ENCODE data around the gene LEMD3.

LEMD3 gene

DNA sequence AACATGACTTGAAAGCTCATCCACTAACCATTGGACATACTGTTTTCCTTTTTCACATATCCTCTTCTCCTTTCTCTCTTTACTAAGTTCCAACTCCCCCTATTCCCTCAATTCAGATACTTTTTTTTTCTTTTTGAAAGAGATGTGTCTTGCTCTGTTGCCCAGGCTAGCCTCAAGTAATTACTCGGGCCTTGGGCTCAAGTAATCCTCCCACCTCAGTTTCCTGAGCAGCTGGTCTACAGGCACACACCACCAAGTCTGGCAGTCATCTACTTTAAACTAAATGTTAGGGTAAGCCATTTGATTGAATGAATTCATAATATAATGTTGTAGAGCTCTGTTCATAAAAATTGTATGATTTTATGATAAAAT lies 15.5 kb downstream of the LEMD3 start:
- H3K9ac ChIP-seq (ENCODE audit: low read depth, low read length) = no peak overlapping the region

GRCh38 chr12:65187665-65188064 lies 18.3 kb downstream of the LEMD3 start:
- H3K9me3 ChIP-seq (ENCODE audit: control insufficient read depth, insufficient read depth, low read length) = no peaks in the 10 kb centered on the region
- H3K4me1 ChIP-seq (ENCODE audit: insufficient read depth, low read length) = 0 out of 2 replicates have a peak, but pooled peaks cover 2% of the 10 kb centered on the region
- no peak overlapping the region for H3K9ac ChIP-seq (ENCODE audit: low read depth, low read length)
- no peaks in the 10 kb centered on the region for H3K36me3 ChIP-seq (ENCODE audit: insufficient read depth, low read length)

More for the DNA sequence above, 15.5 kb downstream of the LEMD3 start:
- no peaks in the 10 kb centered on the region for H3K9me3 ChIP-seq (ENCODE audit: control insufficient read depth, insufficient read depth, low read length)
- H3K36me3 ChIP-seq (ENCODE audit: insufficient read depth, low read length) = no peaks in the 10 kb centered on the region
- no peaks in the 10 kb centered on the region for H3K4me1 ChIP-seq (ENCODE audit: insufficient read depth, low read length)

- no peaks in the 10 kb centered on the region for H3K36me3 ChIP-seq (ENCODE audit: insufficient read depth, low read length)
- no peak overlapping the region for H3K9ac ChIP-seq (ENCODE audit: low read depth, low read length)
- peaks cover 7% of the 10 kb centered on the region; the same call in 1 of the 2 replicates for H3K4me1 ChIP-seq (ENCODE audit: insufficient read depth, low read length)
- no peaks in the 10 kb centered on the region for H3K9me3 ChIP-seq (ENCODE audit: control insufficient read depth, insufficient read depth, low read length)
Observed at GRCh38 chr12:65188179-65188701, 18.9 kb downstream of the LEMD3 start.

DNA sequence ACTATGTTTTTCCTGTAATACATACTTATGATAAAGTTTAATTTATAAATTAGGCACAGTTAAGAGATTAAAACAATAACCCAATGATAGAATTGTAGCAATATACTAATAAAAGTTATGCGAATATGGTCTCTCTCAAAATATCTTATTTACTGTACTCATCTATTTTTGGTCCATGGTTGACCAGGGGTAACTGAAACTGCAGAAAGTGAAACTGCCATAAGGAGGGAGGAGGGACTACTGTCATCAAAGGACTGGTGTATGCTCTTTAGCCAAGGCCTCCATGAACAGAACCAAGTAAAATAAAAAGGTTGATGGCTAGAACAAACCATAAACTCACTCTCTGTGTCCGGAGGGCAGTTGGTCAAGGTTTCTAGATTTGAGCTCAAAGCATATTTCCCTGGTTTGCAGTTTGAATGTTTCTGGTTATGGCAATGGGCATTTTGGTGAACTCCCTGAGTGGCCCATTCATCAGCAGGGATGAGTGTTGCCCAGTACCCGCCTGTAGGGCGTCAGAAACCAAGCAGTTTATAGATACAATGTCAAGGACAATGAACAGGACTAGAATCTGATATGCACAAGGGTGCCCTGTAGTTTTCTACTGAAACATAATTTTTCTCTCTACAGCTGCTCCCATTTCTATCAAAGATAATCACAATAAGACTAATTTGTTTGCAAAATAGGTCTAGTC lies 19.8 kb downstream of the LEMD3 start:
- H3K9me3 ChIP-seq (ENCODE audit: control insufficient read depth, insufficient read depth, low read length) = no peaks in the 10 kb centered on the region
- peaks cover 8% of the 10 kb centered on the region; the same call in 1 of the 2 replicates for H3K4me1 ChIP-seq (ENCODE audit: insufficient read depth, low read length)
- no peak overlapping the region for H3K9ac ChIP-seq (ENCODE audit: low read depth, low read length)
- no peaks in the 10 kb centered on the region for H3K36me3 ChIP-seq (ENCODE audit: insufficient read depth, low read length)

- no peak overlapping the region for H3K9ac ChIP-seq (ENCODE audit: low read depth, low read length)
- peaks cover 20% of the 10 kb centered on the region for H3K4me1 ChIP-seq (ENCODE audit: insufficient read depth, low read length)
- no peaks in the 10 kb centered on the region for H3K36me3 ChIP-seq (ENCODE audit: insufficient read depth, low read length)
- no peaks in the 10 kb centered on the region for H3K9me3 ChIP-seq (ENCODE audit: control insufficient read depth, insufficient read depth, low read length)
Observed at GRCh38 chr12:65192963-65193516, 23.7 kb downstream of the LEMD3 start.

DNA sequence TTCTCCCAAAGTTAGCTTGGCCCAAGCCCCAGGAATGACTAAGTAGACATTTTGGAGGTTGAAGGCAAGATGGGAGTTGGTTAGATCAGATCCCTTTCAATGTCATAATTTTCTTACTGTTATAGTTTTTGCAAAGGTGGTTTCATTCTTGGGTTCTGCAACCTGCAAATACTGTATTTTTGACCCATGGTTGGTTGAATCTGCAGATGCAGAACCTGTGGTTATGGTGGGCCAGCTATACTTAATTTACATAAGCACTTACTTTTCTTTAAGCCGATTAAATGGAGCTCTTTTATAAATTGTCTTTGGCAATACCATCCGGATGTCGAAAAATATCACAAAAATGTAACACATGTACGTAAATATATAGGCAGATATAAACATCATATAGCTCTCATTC lies 25.6 kb downstream of the LEMD3 start:
- no peaks in the 10 kb centered on the region for H3K36me3 ChIP-seq (ENCODE audit: insufficient read depth, low read length)
- peaks cover 20% of the 10 kb centered on the region for H3K4me1 ChIP-seq (ENCODE audit: insufficient read depth, low read length)
- no peak overlapping the region for H3K9ac ChIP-seq (ENCODE audit: low read depth, low read length)
- no peaks in the 10 kb centered on the region for H3K9me3 ChIP-seq (ENCODE audit: control insufficient read depth, insufficient read depth, low read length)

GRCh38 chr12:65195387-65196055 lies 26.1 kb downstream of the LEMD3 start:
- Histone ChIP-seq H3K36me3 (ENCODE audit: insufficient read depth, low read length) (no peaks in the 10 kb centered on the region), H3K9ac (ENCODE audit: low read depth, low read length) (no peak overlapping the region), H3K9me3 (ENCODE audit: control insufficient read depth, insufficient read depth, low read length) (no peaks in the 10 kb centered on the region), H3K4me1 (ENCODE audit: insufficient read depth, low read length) (peaks cover 18% of the 10 kb centered on the region)

- Histone ChIP-seq H3K9ac (ENCODE audit: low read depth, low read length) (no peak overlapping the region), H3K36me3 (ENCODE audit: insufficient read depth, low read length) (no peaks in the 10 kb centered on the region), H3K9me3 (ENCODE audit: control insufficient read depth, insufficient read depth, low read length) (no peaks in the 10 kb centered on the region), H3K4me1 (ENCODE audit: insufficient read depth, low read length) (peaks cover 18% of the 10 kb centered on the region)
Observed at GRCh38 chr12:65196762-65197567, 27.6 kb downstream of the LEMD3 start.

DNA sequence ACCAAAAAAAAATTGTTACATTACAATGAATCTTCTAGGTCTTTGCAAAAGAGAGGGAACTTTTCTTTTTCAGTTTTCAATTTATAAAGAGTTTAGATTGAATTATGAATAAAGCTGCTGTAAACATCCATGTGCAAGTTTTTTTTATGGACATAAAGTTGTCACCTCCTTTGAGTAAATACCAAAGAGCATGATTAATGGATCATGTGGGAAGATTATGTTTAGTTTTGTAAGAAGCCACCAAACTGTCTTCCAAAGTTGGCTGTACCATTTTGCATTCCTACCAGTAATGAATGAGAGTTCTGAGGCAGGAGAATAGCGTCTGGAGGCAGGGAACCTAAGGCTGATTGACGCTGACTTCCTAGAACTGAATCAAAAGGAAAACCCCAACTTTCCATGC lies 30.2 kb downstream of the LEMD3 start:
- Histone ChIP-seq H3K4me1 (ENCODE audit: insufficient read depth, low read length) (peaks cover 12% of the 10 kb centered on the region), H3K9ac (ENCODE audit: low read depth, low read length) (no peak overlapping the region), H3K9me3 (ENCODE audit: control insufficient read depth, insufficient read depth, low read length) (no peaks in the 10 kb centered on the region), H3K36me3 (ENCODE audit: insufficient read depth, low read length) (no peaks in the 10 kb centered on the region)

DNA sequence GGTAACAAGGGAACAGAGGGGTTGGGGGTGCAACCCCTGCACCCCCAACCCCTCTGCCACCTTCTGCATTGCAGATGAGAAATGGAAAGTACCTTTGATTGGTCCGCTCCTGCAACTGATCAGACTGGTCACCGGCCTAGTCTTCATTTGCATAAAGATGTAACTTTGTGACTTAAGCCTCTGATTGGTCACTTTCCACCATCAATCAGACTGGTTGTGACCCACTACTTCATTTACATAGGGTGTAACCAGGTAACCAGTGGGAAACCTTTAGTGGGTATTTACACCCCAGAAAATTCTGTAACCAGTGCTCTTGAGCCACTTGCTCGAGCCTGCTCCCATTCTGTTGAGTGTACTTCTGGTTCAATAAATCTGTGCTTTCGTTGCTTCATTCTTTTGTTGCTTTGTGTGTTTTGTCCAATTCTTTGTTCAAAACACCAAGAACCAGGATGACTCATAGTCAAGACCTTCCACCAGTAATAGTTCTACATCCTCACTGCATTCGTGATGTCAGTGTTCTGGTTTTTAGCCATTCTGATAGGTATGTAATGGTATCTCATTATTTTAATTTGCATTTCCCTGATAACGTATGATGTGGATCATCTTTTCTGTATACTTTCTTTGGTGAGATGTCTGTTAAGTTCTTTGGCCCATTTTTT lies 30.8 kb downstream of the LEMD3 start:
- Histone ChIP-seq H3K4me1 (ENCODE audit: insufficient read depth, low read length) (peaks cover 9% of the 10 kb centered on the region; the same call in 1 of the 2 replicates), H3K9me3 (ENCODE audit: control insufficient read depth, insufficient read depth, low read length) (no peaks in the 10 kb centered on the region), H3K9ac (ENCODE audit: low read depth, low read length) (no peak overlapping the region), H3K36me3 (ENCODE audit: insufficient read depth, low read length) (no peaks in the 10 kb centered on the region)

DNA sequence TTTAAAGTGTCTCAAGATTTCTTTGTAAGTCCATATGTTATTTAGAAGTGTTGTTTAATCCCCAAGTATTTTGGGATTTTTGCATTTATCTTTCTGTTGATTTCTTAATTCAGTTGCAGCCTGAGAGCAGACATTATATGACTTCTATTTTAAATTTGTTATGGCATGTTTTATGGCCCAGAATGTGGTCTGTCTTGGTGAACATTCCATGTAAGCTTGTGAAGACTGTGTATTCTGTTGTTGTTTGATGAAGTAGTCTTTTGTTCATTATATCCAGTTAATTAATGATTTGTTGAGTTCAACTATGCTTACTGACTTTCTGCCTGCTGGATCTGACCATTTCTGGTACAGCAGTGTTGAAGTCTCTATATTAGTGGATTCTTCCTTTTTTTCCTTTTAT lies 34.0 kb downstream of the LEMD3 start:
- no peaks in the 10 kb centered on the region for H3K9me3 ChIP-seq (ENCODE audit: control insufficient read depth, insufficient read depth, low read length)
- no peaks in the 10 kb centered on the region for H3K4me1 ChIP-seq (ENCODE audit: insufficient read depth, low read length)
- H3K36me3 ChIP-seq (ENCODE audit: insufficient read depth, low read length) = no peaks in the 10 kb centered on the region
- no peak overlapping the region for H3K9ac ChIP-seq (ENCODE audit: low read depth, low read length)

DNA sequence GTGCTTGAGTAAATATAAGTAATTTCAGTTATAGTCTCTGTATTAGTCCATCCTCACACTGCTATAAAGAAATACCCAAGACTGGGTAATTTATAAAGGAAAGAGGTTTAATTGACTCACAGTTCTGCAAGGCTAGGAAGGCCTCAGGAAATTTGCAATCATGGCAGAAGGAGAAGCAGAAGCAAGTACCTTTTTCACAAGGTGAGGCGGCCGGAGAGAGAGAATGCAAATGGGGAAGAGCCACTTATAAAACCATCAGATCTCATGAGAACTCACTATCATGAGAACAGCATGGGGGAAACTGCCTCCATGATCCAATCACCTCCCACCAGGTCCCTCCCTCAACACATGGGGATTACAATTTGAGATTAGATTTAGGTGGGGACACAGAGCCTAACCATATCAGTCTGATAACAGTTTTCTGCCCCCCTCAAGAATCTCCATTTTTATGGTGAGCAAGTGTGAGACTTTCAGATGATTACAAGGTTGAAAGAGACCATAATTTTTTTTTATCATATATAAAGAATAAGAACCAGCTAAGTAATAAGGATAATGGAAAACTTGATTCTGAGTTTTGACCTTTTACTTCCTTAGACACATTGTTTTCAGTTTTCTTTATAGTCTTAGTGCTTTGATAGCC lies 35.6 kb downstream of the LEMD3 start:
- Histone ChIP-seq H3K9ac (ENCODE audit: low read depth, low read length) (no peak overlapping the region), H3K4me1 (ENCODE audit: insufficient read depth, low read length) (0 out of 2 replicates have a peak, but pooled peaks cover 3% of the 10 kb centered on the region), H3K36me3 (ENCODE audit: insufficient read depth, low read length) (no peaks in the 10 kb centered on the region)

DNA sequence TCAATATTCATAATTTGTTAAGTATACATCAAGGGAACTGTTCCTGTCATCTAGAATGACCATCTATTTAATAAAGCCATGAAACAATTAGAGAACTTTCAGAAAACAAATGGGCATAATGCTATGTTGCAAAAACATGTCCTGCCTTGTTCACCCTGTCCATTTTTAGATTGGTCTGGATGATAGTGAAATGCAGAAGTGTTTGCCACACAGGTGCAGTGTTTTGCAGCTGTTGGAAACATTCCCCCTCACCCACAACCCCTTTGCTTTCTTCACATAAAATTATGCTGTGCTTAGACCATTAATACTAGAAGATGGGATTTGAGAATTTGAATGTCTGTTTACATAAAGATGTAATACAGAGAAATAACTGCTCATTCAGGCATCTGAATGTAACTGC lies 36.5 kb downstream of the LEMD3 start:
- Histone ChIP-seq H3K9ac (ENCODE audit: low read depth, low read length) (no peak overlapping the region), H3K9me3 (ENCODE audit: control insufficient read depth, insufficient read depth, low read length) (no peaks in the 10 kb centered on the region), H3K4me1 (ENCODE audit: insufficient read depth, low read length) (0 out of 2 replicates have a peak, but pooled peaks cover 3% of the 10 kb centered on the region), H3K36me3 (ENCODE audit: insufficient read depth, low read length) (no peaks in the 10 kb centered on the region)

More for the DNA sequence above, 35.6 kb downstream of the LEMD3 start:
- H3K9me3 ChIP-seq (ENCODE audit: control insufficient read depth, insufficient read depth, low read length) = no peaks in the 10 kb centered on the region

Data from ES-I3 (cell line).